Endothelial cell of hepatic sinusoid (primary cell): Measurements from ENCODE around the gene MORN1.

Source experiments
- in situ Hi-C: cut with HindIII; loops from 2 replicates; pipeline ENCODE4 v1.10.0; 2017; ENCODE audit warnings: low sequenced_read_pairs

Gene MORN1

DNA sequence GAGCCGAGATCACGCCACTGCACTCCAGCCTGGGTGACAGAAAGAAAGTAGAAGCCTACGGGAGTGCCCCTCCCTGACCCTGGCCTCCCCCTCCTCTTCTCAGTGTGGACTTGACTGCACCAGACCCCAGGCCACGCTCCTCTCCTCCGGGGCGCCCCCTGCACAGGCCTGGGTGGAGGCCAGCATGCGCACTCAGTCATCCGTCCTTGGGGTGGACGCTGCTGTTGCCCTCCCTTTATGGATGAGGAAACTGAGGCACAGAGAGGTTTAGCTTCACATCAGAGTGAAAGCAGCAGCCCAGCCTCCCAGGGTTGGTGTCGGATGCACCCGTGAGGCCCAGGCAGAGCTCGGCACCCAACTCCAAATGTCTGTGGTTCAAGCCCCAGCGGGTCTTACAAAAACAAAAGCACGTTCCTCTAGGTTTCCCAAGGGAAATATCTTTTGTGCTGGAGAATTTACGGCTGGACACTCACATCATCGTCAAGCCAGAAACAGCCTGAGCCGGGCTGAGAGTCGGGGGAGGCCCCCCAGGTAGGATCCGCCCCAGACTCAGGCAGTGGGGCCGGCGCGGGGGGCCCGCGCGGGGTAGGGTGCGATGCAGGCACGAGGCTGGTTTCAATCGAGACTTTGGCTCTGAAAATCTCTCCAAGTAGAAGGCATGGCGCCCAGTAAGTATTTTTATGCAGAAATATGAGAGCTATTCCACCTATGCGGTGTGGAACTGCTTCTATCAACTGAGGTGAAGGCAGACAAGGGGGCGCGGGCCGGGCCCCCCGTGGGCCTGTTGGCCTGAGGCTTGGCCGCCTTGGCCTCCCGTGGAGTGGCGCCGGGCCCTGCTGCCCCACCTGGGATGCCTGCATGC, 36.6 kb downstream of the MORN1 start:
- in situ Hi-C loops, result loop anchor here (10.0 kb wide), 1 partner anchor 160 kb away; the partner anchor contains the start of gene FAAP20

DNA sequence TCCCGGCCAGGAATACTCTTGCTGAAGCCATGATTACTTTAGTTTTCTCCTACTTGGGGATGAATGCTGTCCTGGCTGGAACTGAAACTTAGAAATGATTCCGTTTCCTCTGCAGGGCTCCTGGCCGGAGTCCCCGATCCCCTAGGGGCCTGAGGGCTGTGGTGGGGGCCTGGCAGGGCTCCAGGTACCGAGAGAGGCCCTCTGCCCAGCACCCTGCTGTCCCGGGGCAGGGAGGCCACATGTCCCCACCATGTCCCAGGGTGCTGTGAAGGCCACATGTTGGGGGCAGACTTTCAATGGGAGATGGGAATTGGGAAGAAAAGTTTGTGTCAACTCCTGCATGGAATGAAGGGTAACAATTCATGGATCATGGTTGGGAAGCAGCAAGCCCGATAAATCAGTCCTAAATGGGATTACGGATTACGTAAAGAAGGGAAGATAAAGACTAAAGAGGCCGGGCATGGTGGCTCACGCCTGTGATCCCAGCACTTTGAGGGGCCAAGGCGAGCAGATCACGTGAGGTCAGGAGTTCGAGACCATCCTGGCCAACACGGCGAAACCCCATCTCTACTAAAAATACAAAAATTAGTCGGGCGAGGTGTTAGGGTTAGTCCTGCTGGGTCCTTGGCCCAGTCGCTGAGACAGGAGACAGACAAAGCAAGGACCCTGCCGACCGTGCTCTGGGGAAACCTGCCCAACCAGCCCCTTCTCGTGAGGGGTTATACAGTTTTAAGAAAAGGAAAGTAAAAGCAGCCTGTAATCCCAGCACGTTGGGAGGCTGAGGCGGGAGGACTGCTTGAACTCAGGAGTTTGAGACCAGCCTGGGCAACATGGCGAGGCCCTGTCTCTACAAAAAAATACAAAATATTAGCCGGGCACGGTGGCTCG, 37.6 kb downstream of the MORN1 start:
- in situ Hi-C loops, result loop anchor here (10.0 kb wide), 1 partner anchor 159 kb away; the partner anchor contains the start of gene FAAP20

DNA sequence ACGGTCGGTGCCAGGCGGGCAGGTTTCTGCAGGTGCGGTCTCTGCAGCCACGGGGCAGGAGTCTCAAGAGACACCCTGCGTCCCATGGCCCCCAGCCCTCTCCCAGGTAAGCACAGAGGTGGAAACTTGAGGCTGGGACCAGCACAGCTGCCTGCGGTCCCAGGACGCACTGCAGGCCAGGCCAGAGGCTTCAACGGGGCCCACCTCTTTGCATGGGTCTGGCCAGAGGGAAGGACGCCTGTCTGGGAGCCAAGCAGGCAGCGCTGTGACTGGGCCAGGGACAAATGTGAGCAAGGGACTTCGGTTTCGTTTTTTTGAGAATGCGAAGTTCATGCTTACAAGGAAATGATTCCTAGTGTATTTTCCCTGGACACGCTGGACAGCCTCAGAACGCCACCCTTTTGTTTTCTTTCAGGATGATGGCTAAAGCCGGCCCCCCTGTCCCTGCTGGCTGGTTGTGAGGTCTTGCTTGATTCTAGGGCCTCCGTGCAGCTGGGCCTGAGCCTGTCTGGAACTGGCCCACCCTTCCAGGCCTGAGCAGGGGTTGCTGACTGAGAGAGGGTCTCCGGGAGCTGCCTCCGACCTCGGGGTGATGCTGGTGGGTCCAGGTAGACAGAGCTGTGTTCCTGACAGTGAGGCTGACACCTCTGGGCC, 38.3 kb downstream of the MORN1 start:
- in situ Hi-C loops, result loop anchor here (10.0 kb wide), 1 partner anchor 158 kb away; the partner anchor contains the start of gene FAAP20

DNA sequence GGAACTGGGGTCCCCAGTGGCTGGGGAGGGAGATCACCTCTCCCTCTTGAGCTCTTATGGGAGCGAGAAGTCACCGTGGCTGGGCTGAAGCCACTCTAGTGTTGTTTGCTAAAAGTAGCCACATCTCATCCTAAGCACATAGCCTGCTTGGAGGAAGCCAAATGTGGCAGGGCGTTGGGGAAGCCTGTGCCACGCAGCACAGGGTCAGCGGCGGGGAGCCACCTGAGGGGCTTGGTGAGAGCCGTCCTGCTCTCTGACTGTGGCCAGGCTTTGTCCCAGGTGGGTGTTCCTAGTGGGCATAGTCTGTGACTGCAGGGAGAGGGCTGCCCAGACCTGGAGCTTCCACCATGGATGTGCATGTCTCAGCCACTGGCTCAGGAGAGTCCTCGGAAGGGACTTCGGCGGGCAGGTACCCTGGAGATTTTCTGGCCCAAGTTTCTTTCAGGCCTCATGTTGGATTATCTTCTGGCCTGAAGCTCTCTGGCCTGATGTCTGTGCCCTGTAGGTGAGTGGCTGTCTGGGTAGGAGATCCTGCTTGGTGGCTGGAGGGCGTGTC, 38.9 kb downstream of the MORN1 start:
- in situ Hi-C loops, result loop anchor here (10.0 kb wide), 1 partner anchor 158 kb away; the partner anchor contains the start of gene FAAP20

DNA sequence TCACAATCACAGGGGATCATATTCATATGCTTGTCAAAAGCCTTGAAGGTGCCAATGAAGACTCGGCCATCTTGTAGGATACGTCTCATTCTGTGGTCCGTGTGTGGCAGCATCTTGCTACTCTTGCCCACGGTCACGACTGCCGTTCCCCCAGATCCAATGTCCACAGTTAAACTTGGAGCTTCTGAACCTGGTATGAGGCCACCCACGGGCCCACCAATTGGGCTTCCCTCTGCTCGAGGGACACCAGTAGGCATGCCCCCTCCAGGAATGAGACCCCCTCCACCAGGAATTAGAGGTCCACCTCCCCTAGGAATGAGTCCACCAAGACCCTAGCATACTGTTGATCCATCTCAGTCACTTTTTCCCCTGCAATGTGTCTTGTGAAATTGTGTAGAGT, 39.6 kb downstream of the MORN1 start:
- in situ Hi-C loops, result loop anchor here (10.0 kb wide), 1 partner anchor 157 kb away; the partner anchor contains the start of gene FAAP20

DNA sequence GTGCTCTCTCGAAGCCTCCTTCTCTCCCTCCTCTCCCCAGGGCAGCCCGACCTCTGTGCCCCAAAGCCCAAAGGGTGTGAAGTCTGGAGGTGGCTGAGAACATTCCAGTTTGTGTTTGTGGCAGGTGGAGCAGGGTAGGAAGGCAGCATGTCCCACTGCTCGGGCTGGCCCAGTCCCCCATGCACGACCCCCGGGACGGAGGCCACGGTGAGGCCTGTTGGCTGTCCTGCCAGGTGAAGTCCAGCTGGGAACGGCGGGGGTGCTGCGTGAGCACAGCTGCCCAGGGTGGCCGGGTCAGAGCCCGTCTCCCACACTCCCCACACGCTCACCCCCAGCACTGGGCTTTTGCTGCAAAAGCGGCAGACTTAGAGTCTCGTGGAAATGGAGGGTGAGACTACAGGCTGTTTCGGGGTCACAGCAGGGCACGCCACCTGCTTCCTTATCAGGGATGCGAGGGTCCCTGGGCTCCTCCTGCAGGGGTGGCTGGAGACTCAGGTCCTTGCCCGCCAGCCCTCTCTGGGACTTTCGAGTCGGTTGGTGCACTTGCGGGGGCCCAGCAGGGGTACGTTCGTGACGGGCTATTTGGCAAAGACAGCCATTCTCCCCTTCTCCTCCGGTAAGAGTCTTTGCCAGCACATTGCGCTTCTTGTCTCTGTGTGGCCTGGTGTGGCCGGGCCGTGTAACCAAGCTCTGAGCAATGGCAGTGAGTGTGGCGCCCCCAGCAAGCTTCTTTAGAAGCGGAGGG, 40.3 kb downstream of the MORN1 start:
- in situ Hi-C loops, result loop anchor here (10.0 kb wide), 1 partner anchor 156 kb away; the partner anchor contains the start of gene FAAP20

DNA sequence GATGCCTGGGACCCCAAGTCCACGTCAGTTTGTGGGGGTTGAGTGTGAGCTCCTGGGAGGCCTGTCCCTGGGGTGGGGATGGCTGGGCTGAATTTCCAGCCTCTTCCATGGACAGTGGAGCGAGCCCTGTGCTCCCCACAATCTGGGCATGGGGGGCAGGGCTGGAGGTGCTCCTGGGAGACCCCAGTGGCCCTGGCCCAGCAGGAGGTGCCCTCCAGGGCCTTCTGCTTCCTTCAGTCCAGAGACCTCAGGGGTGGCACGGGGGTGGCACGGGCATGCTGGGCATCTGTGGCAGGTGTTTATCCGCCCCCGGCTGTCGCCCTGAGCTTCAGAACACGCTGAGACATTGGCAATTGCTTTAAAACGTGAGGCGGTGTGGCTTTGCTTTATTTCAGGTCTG, 40.9 kb downstream of the MORN1 start:
- in situ Hi-C loops, result loop anchor here (10.0 kb wide), 1 partner anchor 156 kb away; the partner anchor contains the start of gene FAAP20

DNA sequence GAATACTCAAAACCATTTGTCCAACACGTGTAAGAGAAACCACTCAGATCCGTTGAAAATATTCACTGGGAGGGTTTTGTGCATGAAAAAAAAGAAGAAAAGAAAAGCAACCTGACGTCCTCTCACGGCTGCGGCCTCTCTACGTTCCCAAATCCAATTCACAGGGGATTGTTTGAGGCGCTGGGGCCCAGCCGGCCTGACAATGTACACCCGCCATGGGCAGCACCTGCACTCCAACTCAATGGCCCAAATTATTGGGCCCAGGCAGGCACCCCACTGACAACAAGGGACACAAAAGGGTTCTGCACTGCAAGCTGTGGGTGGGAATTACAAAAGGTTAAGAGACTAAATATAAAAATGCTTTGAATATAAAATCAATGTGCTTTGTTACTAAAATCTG, 41.5 kb downstream of the MORN1 start:
- in situ Hi-C loops, result loop anchor here (5.0 to 10.0 kb wide), 2 partner anchors 48 to 155 kb away; partner anchors contain the start of gene FAAP20

DNA sequence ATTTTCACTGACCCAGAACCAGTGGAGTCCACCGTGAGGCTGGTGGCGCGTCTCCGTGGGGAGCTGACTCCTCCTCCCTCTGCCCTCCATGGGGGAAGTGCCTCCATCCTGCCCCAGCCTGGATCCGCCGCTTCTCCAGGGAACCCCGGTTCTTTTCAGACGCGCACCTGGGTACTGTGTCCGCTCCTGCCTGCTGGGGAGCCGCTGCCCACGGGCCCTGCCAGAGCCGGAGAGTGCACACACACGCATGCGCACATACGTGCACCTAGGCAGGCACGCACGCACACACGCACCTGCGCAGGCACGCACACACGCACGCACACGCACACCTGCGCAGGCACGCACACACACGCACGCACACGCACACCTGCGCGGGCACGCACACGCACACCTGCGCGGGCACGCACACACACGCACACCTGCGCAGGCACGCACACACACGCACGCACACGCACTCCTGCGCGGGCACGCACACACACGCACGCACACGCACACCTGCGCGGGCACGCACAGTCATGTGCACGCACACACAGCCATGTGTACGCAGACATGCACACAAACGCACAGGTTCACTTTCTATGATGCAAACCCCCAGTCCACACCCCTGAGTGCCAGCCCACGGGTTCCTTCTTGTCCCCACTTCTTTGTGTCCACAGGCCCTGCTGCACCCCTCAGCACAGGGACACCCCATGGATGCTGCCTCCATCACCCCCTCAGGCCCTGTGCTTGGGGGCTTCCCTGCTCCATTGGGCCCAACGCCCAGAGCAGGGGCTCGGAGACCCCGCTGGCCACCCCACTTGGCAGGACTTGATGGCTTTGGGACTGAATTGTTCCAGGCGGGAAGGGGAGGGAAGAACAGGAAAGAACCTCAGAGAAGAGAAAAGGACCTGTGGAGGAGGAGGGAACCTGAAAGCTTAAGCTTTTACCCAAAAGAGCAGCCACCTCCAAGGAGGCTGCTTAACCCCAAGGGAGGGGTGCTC, 42.7 kb downstream of the MORN1 start:
- in situ Hi-C loops, result loop anchor here (5.0 kb wide), 1 partner anchor 46 kb away; no protein-coding TSS in a partner anchor

DNA sequence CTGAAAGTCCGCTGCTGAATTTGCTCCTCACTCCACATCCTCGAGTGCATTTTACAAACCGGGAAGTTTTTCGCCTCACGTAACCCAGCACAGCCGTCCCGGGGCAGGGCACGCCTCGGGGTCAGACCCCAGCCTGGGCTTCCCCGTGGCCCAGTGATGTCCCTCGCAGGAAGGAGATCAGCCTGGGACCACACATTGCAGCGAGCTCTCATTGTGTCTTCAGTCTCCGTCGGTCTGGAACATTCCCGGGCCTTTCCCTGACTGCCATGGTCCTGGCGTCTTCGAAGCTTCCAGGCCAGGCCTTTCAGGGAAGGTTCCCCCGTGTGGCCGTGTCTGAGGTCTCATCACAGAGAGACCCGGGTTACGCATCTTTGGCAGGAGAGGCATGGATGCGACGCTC, 43.5 kb downstream of the MORN1 start:
- in situ Hi-C loops, result loop anchor here (5.0 kb wide), 1 partner anchor 46 kb away; no protein-coding TSS in a partner anchor

DNA sequence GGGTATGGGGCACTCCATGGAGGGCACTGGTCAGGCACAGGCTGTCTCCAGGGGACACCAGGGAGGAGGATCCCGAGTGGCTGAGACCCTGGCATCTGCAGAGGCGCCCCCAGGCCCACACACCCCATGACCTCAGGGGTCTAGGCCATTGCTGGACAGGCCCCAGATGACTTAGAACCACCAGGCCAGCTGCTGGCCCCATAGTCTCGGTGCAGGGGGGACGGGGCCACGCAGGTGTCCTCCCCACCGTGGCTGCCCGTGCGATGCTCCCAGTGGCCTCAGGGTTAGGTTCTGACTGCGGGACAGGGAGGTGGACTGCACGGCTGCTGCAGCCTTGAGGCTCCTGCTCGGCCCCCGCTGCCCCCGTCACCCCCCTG, 44.0 kb downstream of the MORN1 start:
- in situ Hi-C loops, result loop anchor here (5.0 kb wide), 1 partner anchor 45 kb away; no protein-coding TSS in a partner anchor

DNA sequence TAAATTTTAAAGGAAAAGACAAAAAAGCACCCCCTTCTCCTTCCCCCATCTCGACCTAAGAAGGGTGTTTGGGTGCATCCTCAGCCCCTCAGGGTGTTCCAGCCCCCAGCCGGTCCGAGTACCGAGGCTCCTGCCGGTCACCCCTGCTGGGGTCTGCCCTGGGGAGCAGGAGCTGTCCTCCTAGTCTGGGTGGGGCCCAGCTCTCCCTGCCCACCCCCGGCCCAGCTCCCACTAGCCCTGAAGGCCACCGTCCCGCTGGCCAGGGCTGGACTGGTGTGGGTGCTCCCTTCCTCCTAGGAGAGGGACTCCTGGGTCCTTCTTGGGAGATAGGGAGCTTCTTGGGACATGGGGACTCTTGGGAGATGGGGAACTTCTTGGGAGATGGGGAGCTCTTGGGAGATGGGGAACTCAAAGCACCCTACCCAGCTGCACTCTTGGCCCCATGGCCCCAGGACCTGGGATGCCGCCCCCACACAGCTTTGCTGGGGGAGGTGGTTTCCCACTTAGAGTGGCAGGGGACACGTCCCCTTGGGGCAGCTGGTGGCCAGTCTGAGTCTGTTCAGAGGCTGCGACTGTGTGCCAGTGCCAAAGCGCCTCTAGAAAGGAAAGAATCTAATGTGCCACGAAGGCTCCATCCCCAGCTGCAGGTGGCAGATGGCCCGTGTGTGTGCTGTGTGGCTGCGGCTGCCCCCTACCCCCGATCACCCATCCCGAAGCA, 44.5 kb downstream of the MORN1 start:
- in situ Hi-C loops, result loop anchor here (5.0 kb wide), 1 partner anchor 45 kb away; no protein-coding TSS in a partner anchor

DNA sequence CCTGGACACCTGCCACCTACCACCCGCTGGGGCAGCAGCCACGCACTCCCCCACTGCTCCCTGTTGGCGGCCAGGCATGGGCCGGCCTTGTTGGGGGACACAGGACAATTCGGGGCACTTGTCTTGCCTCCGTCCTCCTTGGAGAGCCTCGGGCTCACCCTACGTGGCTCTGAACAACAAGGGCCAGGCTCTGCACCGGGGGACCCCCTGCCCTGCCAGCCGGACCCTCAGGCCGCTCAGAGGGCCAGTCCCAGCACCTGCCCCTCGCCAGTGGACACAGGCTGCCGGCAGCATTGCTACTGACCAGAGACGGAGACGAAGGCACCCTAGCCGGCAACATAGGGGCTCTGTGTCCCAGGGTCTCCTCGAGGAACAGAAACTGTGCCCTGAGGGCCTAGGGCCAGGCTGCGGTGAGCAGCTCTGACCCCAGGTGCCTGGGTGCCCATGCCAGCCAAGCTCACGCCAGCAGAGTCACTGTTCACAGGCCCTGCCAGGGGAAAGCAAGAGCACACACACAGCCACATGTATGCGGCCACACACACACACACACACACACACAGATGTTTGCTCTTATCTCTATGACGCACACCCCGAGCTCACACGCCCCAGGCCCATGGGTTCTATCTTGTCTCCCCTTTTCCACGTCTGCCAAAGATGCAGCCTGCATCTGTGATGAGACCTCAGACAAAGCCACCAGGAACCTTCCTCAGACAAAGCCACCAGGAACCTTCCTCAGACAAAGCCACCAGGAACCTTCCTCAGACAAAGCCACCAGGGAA, 45.9 kb downstream of the MORN1 start:
- in situ Hi-C loops, result loop anchor here (5.0 kb wide), 1 partner anchor 43 kb away; no protein-coding TSS in a partner anchor

DNA sequence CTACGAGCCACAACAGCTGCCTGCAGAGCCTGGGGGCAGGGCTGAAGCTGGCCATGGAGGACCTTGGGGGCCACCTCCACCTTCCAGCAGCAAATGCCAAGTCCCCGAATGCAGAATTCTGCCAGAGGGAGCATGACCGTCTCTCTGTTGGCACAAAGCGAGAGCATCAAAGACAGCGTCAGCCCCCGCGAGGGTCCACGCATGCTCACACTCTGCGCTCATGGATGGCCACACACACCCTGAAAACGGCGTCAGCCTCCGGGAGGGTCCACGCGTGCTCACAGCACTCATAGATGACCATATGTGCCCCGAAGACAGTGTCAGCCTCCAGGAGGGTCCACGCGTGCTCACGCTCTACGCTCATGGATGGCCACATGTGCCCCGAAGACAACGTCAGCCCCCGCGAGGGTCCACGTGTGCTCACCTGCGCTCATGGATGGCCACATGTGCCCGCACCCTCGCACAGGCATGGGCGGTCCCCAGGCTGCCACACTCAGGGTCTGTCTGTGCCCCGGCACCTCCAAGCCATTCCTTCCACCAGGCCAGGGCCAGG, 46.5 kb downstream of the MORN1 start:
- in situ Hi-C loops, result loop anchor here (5.0 kb wide), 1 partner anchor 43 kb away; no protein-coding TSS in a partner anchor

DNA sequence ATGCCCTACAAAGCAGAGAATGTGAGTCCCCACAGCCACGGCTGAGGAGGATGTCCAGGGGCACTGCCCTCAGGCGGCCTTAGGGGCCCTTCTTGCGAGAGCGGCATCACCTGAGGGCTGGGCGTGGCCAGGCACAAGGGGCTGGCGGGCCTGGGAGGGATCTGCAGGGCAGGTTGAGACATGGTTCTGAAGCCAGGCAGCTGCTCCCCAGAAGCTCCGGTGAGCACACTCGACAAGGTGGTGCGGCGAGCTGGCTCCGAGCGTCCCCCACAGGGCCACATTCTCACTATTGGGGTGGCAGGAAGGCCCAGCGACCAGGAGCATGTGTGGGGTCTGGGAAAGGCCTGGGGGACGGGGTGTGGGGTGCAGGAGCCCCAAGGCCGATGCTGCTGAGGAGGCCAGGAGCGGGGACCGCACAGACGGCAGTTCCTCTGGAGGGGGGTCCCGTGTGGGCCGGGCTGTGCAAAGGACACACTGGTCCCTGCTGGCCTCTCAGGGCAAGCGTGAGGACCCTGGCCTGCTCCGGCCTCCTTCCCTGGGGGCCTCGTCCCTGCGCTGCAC, 47.2 kb downstream of the MORN1 start:
- in situ Hi-C loops, result no loop called here
